ENCODE data around the gene NCAM1.

Gene NCAM1

GRCh38 chr11:113103932-113104690 lies 142.9 kb downstream of the NCAM1 start:
- no peak overlapping the region for H3K4me3 ChIP-seq (ENCODE audit: low read length)
- no peak for TF ChIP-seq CTCF (conservative IDR thresholded peaks at IDR 0.05; ENCODE audit: low read length)
- no peak for DNase-seq (ENCODE audit: low read depth)

GRCh38 chr11:113104691-113105251 lies 143.6 kb downstream of the NCAM1 start:
- no peak overlapping the region for H3K4me3 ChIP-seq (ENCODE audit: low read length)
- no peak for TF ChIP-seq CTCF (conservative IDR thresholded peaks at IDR 0.05; ENCODE audit: low read length)
- no peak for DNase-seq (ENCODE audit: low read depth)

- no peak for TF ChIP-seq CTCF (conservative IDR thresholded peaks at IDR 0.05; ENCODE audit: low read length)
These were observed 144.4 kb downstream of the NCAM1 start for GRCh38 chr11:113105592-113105991.

GRCh38 chr11:113106507-113106906 lies 145.3 kb downstream of the NCAM1 start:
- no peak overlapping the region for H3K4me3 ChIP-seq (ENCODE audit: low read length)
- no peak for TF ChIP-seq CTCF (conservative IDR thresholded peaks at IDR 0.05; ENCODE audit: low read length)
- peak; percentile 89 for DNase-seq (ENCODE audit: low read depth)

More at GRCh38 chr11:113105592-113105991, 144.4 kb downstream of the NCAM1 start:
- no peak overlapping the region for H3K4me3 ChIP-seq (ENCODE audit: low read length)
- DNase-seq (ENCODE audit: low read depth), result peak; percentile 8

GRCh38 chr11:113110046-113110445 lies 148.8 kb downstream of the NCAM1 start:
- DNase-seq (ENCODE audit: low read depth), result no peak
- no peak for TF ChIP-seq CTCF (conservative IDR thresholded peaks at IDR 0.05; ENCODE audit: low read length)
- no peak overlapping the region for H3K4me3 ChIP-seq (ENCODE audit: low read length)

GRCh38 chr11:113111156-113111555 lies 149.9 kb downstream of the NCAM1 start:
- no peak for TF ChIP-seq CTCF (conservative IDR thresholded peaks at IDR 0.05; ENCODE audit: low read length)
- DNase-seq (ENCODE audit: low read depth), result no peak
- H3K4me3 ChIP-seq (ENCODE audit: low read length), result no peak overlapping the region

- no peak overlapping the region for H3K4me3 ChIP-seq (ENCODE audit: low read length)
- no peak for DNase-seq (ENCODE audit: low read depth)
- TF ChIP-seq CTCF (conservative IDR thresholded peaks at IDR 0.05; ENCODE audit: low read length), result no peak
These were observed 151.1 kb downstream of the NCAM1 start for GRCh38 chr11:113112307-113112706.
